NT2/D1 (cell line): ENCODE results near the gene PLD4.
"Not testable (repeated sequence)": the region's sequence is repeated elsewhere in the genome, so short reads cannot be mapped to it uniquely, and the experiment has no call there.

Source experiments
- SUZ12 ChIP-seq: IDR thresholded peaks from 2 replicates; pipeline ENCODE4 v1.6.1; 2011; ENCODE audit not compliant: insufficient read length, insufficient read depth; ENCODE audit errors: extremely low read depth
- YY1 ChIP-seq: IDR thresholded peaks from 2 replicates; pipeline ENCODE4 v1.6.1; 2011; ENCODE audit not compliant: insufficient read length, insufficient read depth
- ZNF274 ChIP-seq: IDR thresholded peaks from 2 replicates; pipeline ENCODE4 v1.6.1; 2011; ENCODE audit warnings: mild to moderate bottlenecking, low read depth, low read length

GRCh38 chr14:104919152-104919992 is 5.3 kb upstream of the PLD4 start:
- TF ChIP-seq ZNF274, SUZ12, YY1: not testable (repeated sequence)
